ENCODE results near the gene ZBED6.

The ZBED6 gene

DNA sequence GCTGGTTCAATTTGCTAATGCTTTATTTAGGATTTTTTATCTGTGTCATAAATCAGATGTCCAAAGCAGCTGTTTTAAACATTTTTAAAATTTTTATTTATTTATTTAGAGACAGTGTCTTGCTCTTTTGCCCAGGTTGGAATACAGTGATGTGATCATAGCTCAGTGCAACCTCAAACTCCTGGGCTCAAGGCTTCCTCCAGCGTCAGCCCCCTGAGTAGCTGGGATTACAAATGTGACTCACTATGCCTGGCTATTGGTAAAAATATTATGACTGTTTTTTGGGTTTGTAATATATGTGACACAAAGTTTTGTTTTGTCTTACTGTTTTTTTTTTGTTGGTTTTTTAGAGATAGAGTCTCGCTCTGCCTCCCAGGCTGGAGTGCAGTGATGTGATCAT, 11.8 kb downstream of the ZBED6 start:
- no peak overlapping the region for H3K4me3 ChIP-seq (ENCODE audit: control insufficient read depth, low read depth, low read length)
- DNase-seq (ENCODE audit: low read depth) = peak; percentile 68
- TF ChIP-seq, protein P1, sequence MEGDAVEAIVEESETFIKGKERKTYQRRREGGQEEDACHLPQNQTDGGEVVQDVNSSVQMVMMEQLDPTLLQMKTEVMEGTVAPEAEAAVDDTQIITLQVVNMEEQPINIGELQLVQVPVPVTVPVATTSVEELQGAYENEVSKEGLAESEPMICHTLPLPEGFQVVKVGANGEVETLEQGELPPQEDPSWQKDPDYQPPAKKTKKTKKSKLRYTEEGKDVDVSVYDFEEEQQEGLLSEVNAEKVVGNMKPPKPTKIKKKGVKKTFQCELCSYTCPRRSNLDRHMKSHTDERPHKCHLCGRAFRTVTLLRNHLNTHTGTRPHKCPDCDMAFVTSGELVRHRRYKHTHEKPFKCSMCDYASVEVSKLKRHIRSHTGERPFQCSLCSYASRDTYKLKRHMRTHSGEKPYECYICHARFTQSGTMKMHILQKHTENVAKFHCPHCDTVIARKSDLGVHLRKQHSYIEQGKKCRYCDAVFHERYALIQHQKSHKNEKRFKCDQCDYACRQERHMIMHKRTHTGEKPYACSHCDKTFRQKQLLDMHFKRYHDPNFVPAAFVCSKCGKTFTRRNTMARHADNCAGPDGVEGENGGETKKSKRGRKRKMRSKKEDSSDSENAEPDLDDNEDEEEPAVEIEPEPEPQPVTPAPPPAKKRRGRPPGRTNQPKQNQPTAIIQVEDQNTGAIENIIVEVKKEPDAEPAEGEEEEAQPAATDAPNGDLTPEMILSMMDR (IDR thresholded peaks at IDR 0.05; ENCODE audit: control insufficient read depth, insufficient read depth, low read depth, low read length, missing control alignments) = no peak

DNA sequence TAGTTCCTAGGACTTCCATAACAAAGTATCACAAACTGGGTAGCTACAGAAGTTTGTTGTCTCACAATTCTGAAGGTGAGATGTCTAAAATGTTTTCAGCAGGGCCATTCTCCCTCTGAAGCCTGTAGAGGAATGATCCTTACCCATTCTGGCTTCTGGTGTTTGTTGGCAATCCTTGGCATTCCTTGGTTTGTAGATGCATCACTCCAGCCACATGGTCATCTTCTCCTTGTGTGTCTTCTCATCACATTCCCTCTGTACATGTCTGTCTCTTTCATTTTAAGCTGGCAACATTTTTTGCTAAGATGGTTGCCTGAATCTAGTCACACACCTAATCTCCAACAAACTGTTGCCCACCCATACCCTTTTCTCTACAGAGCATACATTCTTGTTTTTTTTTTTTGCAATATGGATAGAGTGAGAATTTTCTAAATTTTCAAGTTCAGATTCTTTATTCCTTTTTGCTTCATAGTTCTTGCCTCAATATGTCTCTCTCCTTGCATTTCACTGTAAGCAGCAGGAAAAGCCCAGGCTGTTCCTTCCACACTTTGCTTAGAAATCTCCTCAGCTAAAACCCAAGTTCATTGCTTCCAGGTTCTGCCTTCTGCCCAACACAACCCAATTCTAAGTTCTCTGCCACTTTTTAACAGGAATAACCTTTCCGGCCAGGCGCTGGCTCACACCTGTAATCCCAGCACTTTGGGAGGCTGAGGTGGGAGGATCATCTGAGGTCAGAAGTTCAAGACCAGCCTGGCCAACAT, 18.3 kb downstream of the ZBED6 start:
- no peak for DNase-seq (ENCODE audit: low read depth)
- TF ChIP-seq, protein P1 (IDR thresholded peaks at IDR 0.05; ENCODE audit: control insufficient read depth, insufficient read depth, low read depth, low read length, missing control alignments) = no peak
- H3K4me3 ChIP-seq (ENCODE audit: control insufficient read depth, low read depth, low read length) = no peak overlapping the region

GRCh38 chr1:203818399-203818798, 23.0 kb downstream of the ZBED6 start:
- DNase-seq (ENCODE audit: low read depth) = no peak
- no peak overlapping the region for H3K4me3 ChIP-seq (ENCODE audit: control insufficient read depth, low read depth, low read length)
- TF ChIP-seq, protein P1 (IDR thresholded peaks at IDR 0.05; ENCODE audit: control insufficient read depth, insufficient read depth, low read depth, low read length, missing control alignments) = no peak

DNA sequence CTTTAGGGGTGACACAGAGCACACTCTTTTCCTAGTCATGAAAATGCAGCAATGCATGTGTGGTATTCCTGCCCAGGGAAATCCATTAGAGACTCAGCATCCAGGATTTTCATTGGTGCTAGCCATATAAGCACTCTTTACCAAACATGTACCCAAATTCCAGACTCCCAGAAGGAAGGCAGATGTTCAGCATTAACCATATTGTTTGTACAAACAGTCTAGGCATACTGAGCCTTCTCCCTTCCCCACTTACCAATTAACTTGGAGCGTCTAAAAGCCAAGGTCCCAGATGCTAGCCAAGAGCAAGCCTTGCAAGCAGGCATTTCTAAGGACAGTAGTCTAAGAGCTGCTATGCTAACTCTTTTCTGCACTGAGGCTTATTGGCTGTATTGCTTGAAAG, 27.9 kb downstream of the ZBED6 start:
- no peak overlapping the region for H3K4me3 ChIP-seq (ENCODE audit: control insufficient read depth, low read depth, low read length)
- no peak for DNase-seq (ENCODE audit: low read depth)
- TF ChIP-seq, protein P1 (IDR thresholded peaks at IDR 0.05; ENCODE audit: control insufficient read depth, insufficient read depth, low read depth, low read length, missing control alignments) = no peak

- DNase-seq (ENCODE audit: low read depth) = no peak
- TF ChIP-seq, protein P1 (IDR thresholded peaks at IDR 0.05; ENCODE audit: control insufficient read depth, insufficient read depth, low read depth, low read length, missing control alignments) = no peak
- H3K4me3 ChIP-seq (ENCODE audit: control insufficient read depth, low read depth, low read length) = no peak overlapping the region
These were observed 30.8 kb downstream of the ZBED6 start for GRCh38 chr1:203826175-203826574.

- no peak for DNase-seq (ENCODE audit: low read depth)
- TF ChIP-seq, protein P1 (IDR thresholded peaks at IDR 0.05; ENCODE audit: control insufficient read depth, insufficient read depth, low read depth, low read length, missing control alignments) = no peak
- no peak overlapping the region for H3K4me3 ChIP-seq (ENCODE audit: control insufficient read depth, low read depth, low read length)
These were observed 32.6 kb downstream of the ZBED6 start for GRCh38 chr1:203828002-203828401.

Measured in AG09309 (cell line).